ENCODE measurements around the gene IFT25. TPM values are rescaled to one million over a fixed set of nuclear protein-coding genes. Genes with fewer than 3 reads are reported as not detected.
A peak's percentile ranks its signal among the peaks of the same experiment; 100 is the strongest.

The IFT25 gene
- total and polyA plus RNA-seq, 2 donors from 2014 or later, result 29.9 to 36.7 TPM

- Histone ChIP-seq H3K27me3 (ENCODE audit: control insufficient read depth, insufficient read depth, low read length) (no peaks in the 10 kb centered on the region), H3K9me3 (ENCODE audit: control insufficient read depth in 2 of 3, insufficient read depth in 1 of 3, low read length in 3 of 3) (no peaks in the 10 kb centered on the region), H3K36me3 (ENCODE audit: control insufficient read depth in 2 of 3, insufficient read depth in 3 of 3, low read length in 3 of 3) (no peaks in the 10 kb centered on the region), H3K4me1 (ENCODE audit: control insufficient read depth in 2 of 3, insufficient read depth in 2 of 3, low read depth in 1 of 3, low read length in 3 of 3) (peaks cover 0 to 25% (median 14%) of the 10 kb centered on the region in 3 donors), H3K27ac (ENCODE audit: low read depth in 2 of 2, low read length in 2 of 2) (peak overlapping the region; percentile 23 to 76), H3K4me3 (ENCODE audit: low read length in 3 of 3) (peak overlapping the region; percentile 43 to 82 (median 62)), H3K9ac (ENCODE audit: low read length in 3 of 3) (peak overlapping the region; percentile 37 to 74 (median 57))
- no peak for FAIRE-seq
- peak; percentile 62 to 79 (median 78) for DNase-seq
- intact Hi-C loops (cut with DNase I), result no loop called here
- no peak for TF ChIP-seq CTCF (IDR thresholded peaks at IDR 0.05; ENCODE audit: borderline replicate concordance, extremely low read depth, insufficient read depth)
Observed at GRCh38 chr1:53982034-53982762, 36.7 kb upstream of the IFT25 start.

- Histone ChIP-seq H3K36me3 (ENCODE audit: control insufficient read depth in 2 of 3, insufficient read depth in 3 of 3, low read length in 3 of 3) (no peaks in the 10 kb centered on the region), H3K9me3 (ENCODE audit: control insufficient read depth in 2 of 3, insufficient read depth in 1 of 3, low read length in 3 of 3) (no peaks in the 10 kb centered on the region), H3K27me3 (ENCODE audit: control insufficient read depth, insufficient read depth, low read length) (no peaks in the 10 kb centered on the region), H3K9ac (ENCODE audit: low read length in 3 of 3) (no peak overlapping the region), H3K4me3 (ENCODE audit: low read length in 3 of 3) (no peak overlapping the region), H3K27ac (ENCODE audit: low read depth in 2 of 2, low read length in 2 of 2) (no peak overlapping the region), H3K4me1 (ENCODE audit: control insufficient read depth in 2 of 3, insufficient read depth in 2 of 3, low read depth in 1 of 3, low read length in 3 of 3) (peaks cover 0 to 25% (median 14%) of the 10 kb centered on the region in 3 donors)
- intact Hi-C loops (cut with DNase I), result no loop called here
- TF ChIP-seq CTCF (IDR thresholded peaks at IDR 0.05; ENCODE audit: borderline replicate concordance, extremely low read depth, insufficient read depth), result no peak
- DNase-seq, result no peak
- no peak for FAIRE-seq
Observed at GRCh38 chr1:53981220-53981619, 35.7 kb upstream of the IFT25 start.

GRCh38 chr1:53979712-53980450, 34.4 kb upstream of the IFT25 start:
- H3K4me3 ChIP-seq (ENCODE audit: low read length in 3 of 3), result no peak overlapping the region
- TF ChIP-seq CTCF (IDR thresholded peaks at IDR 0.05; ENCODE audit: borderline replicate concordance, extremely low read depth, insufficient read depth), result no peak
- DNase-seq, result peak in 3 of 5 donors; percentile 28 to 54 (median 28)
- no peak overlapping the region for H3K27ac ChIP-seq (ENCODE audit: low read depth in 2 of 2, low read length in 2 of 2)
- H3K9me3 ChIP-seq (ENCODE audit: control insufficient read depth in 2 of 3, insufficient read depth in 1 of 3, low read length in 3 of 3), result no peaks in the 10 kb centered on the region
- no peaks in the 10 kb centered on the region for H3K27me3 ChIP-seq (ENCODE audit: control insufficient read depth, insufficient read depth, low read length)
- no peak for FAIRE-seq
- intact Hi-C loops (cut with DNase I), result no loop called here
- peaks cover 0 to 25% (median 14%) of the 10 kb centered on the region in 3 donors for H3K4me1 ChIP-seq (ENCODE audit: control insufficient read depth in 2 of 3, insufficient read depth in 2 of 3, low read depth in 1 of 3, low read length in 3 of 3)
- H3K36me3 ChIP-seq (ENCODE audit: control insufficient read depth in 2 of 3, insufficient read depth in 3 of 3, low read length in 3 of 3), result no peaks in the 10 kb centered on the region
- H3K9ac ChIP-seq (ENCODE audit: low read length in 3 of 3), result no peak overlapping the region

All from kidney (tissue), 14 donors.